GM21515 (cell line): ENCODE data around the gene RNU6-1.

Experiments used
- ATAC-seq: cut with Tn5 transposase; IDR thresholded peaks from one replicate; pipeline ENCODE4 v1.9.1; 2021; ENCODE audit not compliant: unreplicated experiment

Gene RNU6-1

GRCh38 chr15:67834581-67835296, 5.1 kb downstream of the RNU6-1 start:
- ATAC-seq = no peak

- no peak for ATAC-seq
These were observed 5.9 kb downstream of the RNU6-1 start for GRCh38 chr15:67833710-67834511.

- no peak for ATAC-seq
These were observed 6.7 kb downstream of the RNU6-1 start for GRCh38 chr15:67832897-67833709.

- no peak for ATAC-seq
These were observed 7.8 kb downstream of the RNU6-1 start for GRCh38 chr15:67832031-67832551.

GRCh38 chr15:67831363-67831762, 8.5 kb downstream of the RNU6-1 start:
- no peak for ATAC-seq

- ATAC-seq = no peak
These were observed 10.0 kb downstream of the RNU6-1 start for GRCh38 chr15:67829647-67830504.

- ATAC-seq = no peak
These were observed 10.7 kb downstream of the RNU6-1 start for GRCh38 chr15:67828969-67829646.

- no peak for ATAC-seq
These were observed 11.4 kb downstream of the RNU6-1 start for GRCh38 chr15:67828278-67828968.

- ATAC-seq = no peak
These were observed 12.1 kb downstream of the RNU6-1 start for GRCh38 chr15:67827562-67828277.

- ATAC-seq = no peak
These were observed 12.9 kb downstream of the RNU6-1 start for GRCh38 chr15:67826717-67827561.

- ATAC-seq = no peak
These were observed 13.7 kb downstream of the RNU6-1 start for GRCh38 chr15:67825881-67826716.

- ATAC-seq = no peak
These were observed 14.6 kb downstream of the RNU6-1 start, which contains the start of gene SKOR1 for GRCh38 chr15:67824976-67825880. TSS of gene SKOR1 (plus strand) at chr15:67825509. CDS start at chr15:67825603, 94 bp downstream.

- ATAC-seq = no peak
These were observed 15.5 kb downstream of the RNU6-1 start for GRCh38 chr15:67824197-67824968.

GRCh38 chr15:67823314-67824196, 16.3 kb downstream of the RNU6-1 start:
- ATAC-seq = no peak
